ENCODE measurements around the gene GMPPA. TPM values are rescaled to one million over a fixed set of nuclear protein-coding genes. Genes with fewer than 3 reads are reported as not detected.

Gene GMPPA
- total and polyA plus RNA-seq, 2 experiments from 2014 or later = 67.8 to 76.5 TPM

DNA sequence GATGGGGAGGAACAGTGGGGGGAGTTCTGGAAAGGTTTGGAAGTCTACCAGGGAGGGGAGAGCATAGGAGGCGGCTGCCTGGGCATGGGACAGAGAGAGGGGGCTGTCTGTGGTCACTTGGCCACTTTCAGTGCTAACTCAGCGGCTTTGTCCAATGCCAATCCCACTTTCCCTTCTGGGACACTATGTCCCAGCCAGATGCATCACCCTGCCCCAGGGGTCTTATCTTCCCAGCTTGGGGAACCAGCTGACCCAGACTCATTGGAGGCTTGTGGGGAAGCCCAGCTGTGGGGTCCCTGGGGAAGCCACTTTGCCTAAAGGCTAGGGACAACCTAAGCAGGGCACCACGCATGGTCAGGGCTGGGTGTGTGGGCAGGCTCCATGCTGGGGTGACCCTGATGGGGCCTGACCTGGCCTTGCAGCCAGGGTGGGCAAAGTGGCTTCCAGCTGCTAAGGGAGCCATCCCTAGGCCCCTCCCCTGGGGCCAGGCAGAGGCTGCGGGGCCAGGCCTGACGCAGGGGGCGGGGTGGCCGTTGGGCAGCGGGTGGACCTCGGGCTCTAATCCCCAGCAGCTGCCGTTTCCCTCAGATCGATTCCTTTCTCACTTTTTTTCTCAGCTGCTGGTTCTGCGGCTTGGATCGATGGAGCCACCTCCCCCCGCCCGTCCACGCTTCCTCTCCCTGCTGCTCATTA lies 14.0 kb downstream of the GMPPA start:
- H3K4me3 ChIP-seq = no peak overlapping the region
- H3K4me1 ChIP-seq (ENCODE audit: insufficient read depth) = peaks cover 33% of the 10 kb centered on the region
- no peak overlapping the region for H3K4me2 ChIP-seq
- H3K27me3 ChIP-seq = peaks cover 51% of the 10 kb centered on the region
- WGBS (ENCODE audit: low lambda C conversion rate, missing lambda C conversion rate) = 46% methylated on average over 6 of the region's 16 CpGs
- no peaks in the 10 kb centered on the region for H3K79me2 ChIP-seq
- H3K9me2 ChIP-seq (replicated peaks; ENCODE audit: insufficient read depth) = no peaks in the 10 kb centered on the region
- no peaks in the 10 kb centered on the region for H3K9me3 ChIP-seq (ENCODE audit: low read depth)
- no peaks in the 10 kb centered on the region for H4K20me1 ChIP-seq (ENCODE audit: insufficient read depth, poor library complexity, severe bottlenecking)
- H2AFZ ChIP-seq = no peak overlapping the region
- DNase-seq (ENCODE audit: low spot score) = no peak
- H3K27ac ChIP-seq = no peak overlapping the region
- TF ChIP-seq EZH2phosphoT487 (IDR thresholded peaks at IDR 0.05; ENCODE audit: low read depth, severe bottlenecking, unreplicated experiment) (no peak), EZH2 (IDR thresholded peaks at IDR 0.05; ENCODE audit: borderline replicate concordance) (no peak)
- TF ChIP-seq, protein P1, sequence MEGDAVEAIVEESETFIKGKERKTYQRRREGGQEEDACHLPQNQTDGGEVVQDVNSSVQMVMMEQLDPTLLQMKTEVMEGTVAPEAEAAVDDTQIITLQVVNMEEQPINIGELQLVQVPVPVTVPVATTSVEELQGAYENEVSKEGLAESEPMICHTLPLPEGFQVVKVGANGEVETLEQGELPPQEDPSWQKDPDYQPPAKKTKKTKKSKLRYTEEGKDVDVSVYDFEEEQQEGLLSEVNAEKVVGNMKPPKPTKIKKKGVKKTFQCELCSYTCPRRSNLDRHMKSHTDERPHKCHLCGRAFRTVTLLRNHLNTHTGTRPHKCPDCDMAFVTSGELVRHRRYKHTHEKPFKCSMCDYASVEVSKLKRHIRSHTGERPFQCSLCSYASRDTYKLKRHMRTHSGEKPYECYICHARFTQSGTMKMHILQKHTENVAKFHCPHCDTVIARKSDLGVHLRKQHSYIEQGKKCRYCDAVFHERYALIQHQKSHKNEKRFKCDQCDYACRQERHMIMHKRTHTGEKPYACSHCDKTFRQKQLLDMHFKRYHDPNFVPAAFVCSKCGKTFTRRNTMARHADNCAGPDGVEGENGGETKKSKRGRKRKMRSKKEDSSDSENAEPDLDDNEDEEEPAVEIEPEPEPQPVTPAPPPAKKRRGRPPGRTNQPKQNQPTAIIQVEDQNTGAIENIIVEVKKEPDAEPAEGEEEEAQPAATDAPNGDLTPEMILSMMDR (IDR thresholded peaks at IDR 0.05; ENCODE audit: poor library complexity) = no peak
- H3K36me3 ChIP-seq (replicated peaks; ENCODE audit: insufficient read depth, low read depth) = no peaks in the 10 kb centered on the region

DNA sequence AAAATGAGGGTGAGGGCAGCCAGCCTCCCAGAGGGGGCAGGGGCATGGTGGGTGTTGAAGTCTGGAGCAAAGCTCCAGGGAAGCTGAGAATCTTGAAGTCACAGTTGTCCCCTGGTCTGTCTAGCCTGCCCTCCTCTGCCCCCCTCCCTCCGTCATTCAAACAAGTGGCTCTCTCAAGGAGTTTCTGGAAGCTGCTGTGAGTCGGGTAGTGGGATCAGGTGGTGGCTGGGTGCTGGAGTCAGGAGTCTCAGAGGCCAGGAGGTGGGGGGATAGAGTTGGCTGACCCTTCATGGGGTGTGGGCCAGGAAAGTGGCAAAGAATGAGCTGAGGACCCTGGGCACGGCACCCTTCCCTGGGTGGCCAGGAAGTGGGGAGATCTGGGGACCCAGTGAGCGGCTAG lies 15.1 kb downstream of the GMPPA start:
- Histone ChIP-seq H4K20me1 (ENCODE audit: insufficient read depth, poor library complexity, severe bottlenecking) (no peaks in the 10 kb centered on the region), H2AFZ (no peak overlapping the region), H3K4me2 (peak overlapping the region; percentile 67), H3K36me3 (replicated peaks; ENCODE audit: insufficient read depth, low read depth) (no peaks in the 10 kb centered on the region), H3K9me2 (replicated peaks; ENCODE audit: insufficient read depth) (no peaks in the 10 kb centered on the region), H3K4me1 (ENCODE audit: insufficient read depth) (peaks cover 32% of the 10 kb centered on the region), H3K27ac (no peak overlapping the region), H3K27me3 (peaks cover 56% of the 10 kb centered on the region), H3K79me2 (no peaks in the 10 kb centered on the region), H3K9me3 (ENCODE audit: low read depth) (no peaks in the 10 kb centered on the region), H3K4me3 (no peak overlapping the region)
- no peak for DNase-seq (ENCODE audit: low spot score)
- TF ChIP-seq EZH2 (IDR thresholded peaks at IDR 0.05; ENCODE audit: borderline replicate concordance) (no peak), EZH2phosphoT487 (IDR thresholded peaks at IDR 0.05; ENCODE audit: low read depth, severe bottlenecking, unreplicated experiment) (no peak)
- TF ChIP-seq, protein P1 (IDR thresholded peaks at IDR 0.05; ENCODE audit: poor library complexity) = no peak
- WGBS (ENCODE audit: low lambda C conversion rate, missing lambda C conversion rate) = 18% methylated on average over 4 of the region's 4 CpGs

DNA sequence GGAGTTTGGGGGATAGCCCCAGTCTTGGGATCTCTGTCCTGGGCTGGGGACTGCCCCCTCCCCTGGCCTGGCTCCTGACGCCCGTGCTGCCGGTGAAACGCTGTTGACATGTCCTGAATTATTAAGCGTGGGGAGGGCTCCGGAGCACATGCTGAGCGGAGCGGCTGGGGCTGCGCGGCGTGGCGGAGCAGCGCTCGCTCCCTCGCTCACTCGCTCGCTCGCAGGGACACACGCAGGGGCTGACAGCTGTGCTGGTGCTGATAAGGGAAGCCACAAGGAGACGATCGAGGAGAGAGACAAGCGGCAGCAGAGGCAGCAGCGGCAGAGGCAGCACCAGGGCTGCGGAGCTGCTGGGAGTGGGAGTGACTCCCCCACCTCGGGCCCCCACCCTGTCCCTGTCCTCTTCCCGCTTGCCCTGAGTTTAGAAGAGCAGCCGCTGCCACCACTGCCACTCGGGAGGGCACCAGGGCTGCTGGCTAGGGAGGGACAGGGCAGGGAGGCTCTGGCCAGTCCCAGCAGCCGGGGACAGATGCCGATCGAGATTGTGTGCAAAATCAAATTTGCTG lies 15.6 kb downstream of the GMPPA start, which contains the start of gene ASIC4:
ASIC4 (plus strand) TSS at position 287 of the 566 bp plus-strand sequence; CDS start at position 530, 243 bp downstream.
- no peak within 1 kb of the TSS for H2AFZ ChIP-seq
- H3K79me2 ChIP-seq = no peaks in the 10 kb centered on the region
- WGBS (ENCODE audit: low lambda C conversion rate, missing lambda C conversion rate) = 13% methylated on average over 27 of the region's 31 CpGs
- TF ChIP-seq, protein P1 (IDR thresholded peaks at IDR 0.05; ENCODE audit: poor library complexity) = no peak
- TF ChIP-seq EZH2phosphoT487 (IDR thresholded peaks at IDR 0.05; ENCODE audit: low read depth, severe bottlenecking, unreplicated experiment) (no peak), EZH2 (IDR thresholded peaks at IDR 0.05; ENCODE audit: borderline replicate concordance) (no peak)
- H3K4me2 ChIP-seq = peak within 1 kb of the TSS; percentile 67
- peaks cover 27% of the 10 kb centered on the region for H3K4me1 ChIP-seq (ENCODE audit: insufficient read depth)
- H3K9me2 ChIP-seq (replicated peaks; ENCODE audit: insufficient read depth) = no peaks in the 10 kb centered on the region
- H3K27ac ChIP-seq = no peak within 1 kb of the TSS
- DNase-seq (ENCODE audit: low spot score) = no peak
- no peaks in the 10 kb centered on the region for H3K36me3 ChIP-seq (replicated peaks; ENCODE audit: insufficient read depth, low read depth)
- H4K20me1 ChIP-seq (ENCODE audit: insufficient read depth, poor library complexity, severe bottlenecking) = no peaks in the 10 kb centered on the region
- H3K4me3 ChIP-seq = no peak within 1 kb of the TSS
- H3K9me3 ChIP-seq (ENCODE audit: low read depth) = no peaks in the 10 kb centered on the region
- peaks cover 57% of the 10 kb centered on the region for H3K27me3 ChIP-seq
